Measurements from ENCODE around the gene PTPRCAP.
A peak's percentile ranks its signal among the peaks of the same experiment; 100 is the strongest.

The PTPRCAP gene

GRCh38 chr11:67484847-67485311 lies 47.4 kb upstream of the PTPRCAP start:
- no peak overlapping the region for H3K4me2 ChIP-seq (ENCODE audit: low read depth, low read length)
- peaks cover 20% of the 10 kb centered on the region for H3K4me1 ChIP-seq (ENCODE audit: low read length)
- no peak overlapping the region for H3K27ac ChIP-seq (ENCODE audit: low read length)

GRCh38 chr11:67483831-67484665 lies 46.6 kb upstream of the PTPRCAP start:
- H3K4me2 ChIP-seq (ENCODE audit: low read depth, low read length) = peak overlapping the region; percentile 56; the same call in 1 of the 2 replicates
- TF ChIP-seq CTCF (IDR thresholded peaks at IDR 0.05; ENCODE audit: low read length) (no peak), EZH2 (optimal IDR thresholded peaks at IDR 0.05; ENCODE audit: low read depth, low read length) (no peak), EZH2phosphoT487 (IDR thresholded peaks at IDR 0.05; ENCODE audit: low read length) (no peak)
- no peak overlapping the region for H3K4me3 ChIP-seq (ENCODE audit: low read length)
- H3K9me2 ChIP-seq (replicated peaks; ENCODE audit: insufficient read depth, low read length) = no peaks in the 10 kb centered on the region
- H3K79me2 ChIP-seq (ENCODE audit: low read length) = peaks cover 26% of the 10 kb centered on the region
- no peaks in the 10 kb centered on the region for H3F3A ChIP-seq (ENCODE audit: insufficient read depth, low read length)
- H4K20me1 ChIP-seq (ENCODE audit: insufficient read depth, low read length) = no peaks in the 10 kb centered on the region
- H3K9me3 ChIP-seq (replicated peaks; ENCODE audit: insufficient read depth, low read length) = no peaks in the 10 kb centered on the region
- no peak overlapping the region for H3K9ac ChIP-seq (ENCODE audit: low read length)
- no peak overlapping the region for H3K27ac ChIP-seq (ENCODE audit: low read length)
- no peaks in the 10 kb centered on the region for H3K36me3 ChIP-seq (replicated peaks; ENCODE audit: insufficient read depth, low read length)
- DNase-seq = no peak
- H3K4me1 ChIP-seq (ENCODE audit: low read length) = peaks cover 20% of the 10 kb centered on the region
- H2AFZ ChIP-seq (ENCODE audit: low read length) = no peak overlapping the region
- H3K27me3 ChIP-seq (replicated peaks; ENCODE audit: insufficient read depth, low read length) = peaks cover 13% of the 10 kb centered on the region

More at GRCh38 chr11:67484847-67485311, 47.4 kb upstream of the PTPRCAP start:
- Histone ChIP-seq H2AFZ (ENCODE audit: low read length) (no peak overlapping the region), H3K79me2 (ENCODE audit: low read length) (peaks cover 26% of the 10 kb centered on the region), H3K9me2 (replicated peaks; ENCODE audit: insufficient read depth, low read length) (no peaks in the 10 kb centered on the region), H4K20me1 (ENCODE audit: insufficient read depth, low read length) (no peaks in the 10 kb centered on the region), H3K9ac (ENCODE audit: low read length) (no peak overlapping the region), H3F3A (ENCODE audit: insufficient read depth, low read length) (no peaks in the 10 kb centered on the region), H3K36me3 (replicated peaks; ENCODE audit: insufficient read depth, low read length) (no peaks in the 10 kb centered on the region), H3K9me3 (replicated peaks; ENCODE audit: insufficient read depth, low read length) (no peaks in the 10 kb centered on the region), H3K27me3 (replicated peaks; ENCODE audit: insufficient read depth, low read length) (peaks cover 5% of the 10 kb centered on the region), H3K4me3 (ENCODE audit: low read length) (no peak overlapping the region)
- TF ChIP-seq CTCF (IDR thresholded peaks at IDR 0.05; ENCODE audit: low read length) (no peak), EZH2 (optimal IDR thresholded peaks at IDR 0.05; ENCODE audit: low read depth, low read length) (no peak), EZH2phosphoT487 (IDR thresholded peaks at IDR 0.05; ENCODE audit: low read length) (no peak)
- no peak for DNase-seq

- peak within 1 kb of the TSS; percentile 67 for H3K4me3 ChIP-seq (ENCODE audit: low read length)
- H3F3A ChIP-seq (ENCODE audit: insufficient read depth, low read length) = no peaks in the 10 kb centered on the region
- H2AFZ ChIP-seq (ENCODE audit: low read length) = peak within 1 kb of the TSS; percentile 90
- no peaks in the 10 kb centered on the region for H3K9me3 ChIP-seq (replicated peaks; ENCODE audit: insufficient read depth, low read length)
- H3K79me2 ChIP-seq (ENCODE audit: low read length) = peaks cover 26% of the 10 kb centered on the region
- no peaks in the 10 kb centered on the region for H3K9me2 ChIP-seq (replicated peaks; ENCODE audit: insufficient read depth, low read length)
- H3K4me2 ChIP-seq (ENCODE audit: low read depth, low read length) = peak within 1 kb of the TSS; percentile 56
- peaks cover 21% of the 10 kb centered on the region for H3K27me3 ChIP-seq (replicated peaks; ENCODE audit: insufficient read depth, low read length)
- no peaks in the 10 kb centered on the region for H4K20me1 ChIP-seq (ENCODE audit: insufficient read depth, low read length)
- TF ChIP-seq CTCF (IDR thresholded peaks at IDR 0.05; ENCODE audit: low read length) (no peak), EZH2phosphoT487 (IDR thresholded peaks at IDR 0.05; ENCODE audit: low read length) (no peak), EZH2 (optimal IDR thresholded peaks at IDR 0.05; ENCODE audit: low read depth, low read length) (no peak)
- peak within 1 kb of the TSS; percentile 38; the same call in 1 of the 2 replicates for H3K27ac ChIP-seq (ENCODE audit: low read length)
- peaks cover 20% of the 10 kb centered on the region for H3K4me1 ChIP-seq (ENCODE audit: low read length)
- peak within 1 kb of the TSS; percentile 55 for H3K9ac ChIP-seq (ENCODE audit: low read length)
- peak; percentile 99 for DNase-seq
- no peaks in the 10 kb centered on the region for H3K36me3 ChIP-seq (replicated peaks; ENCODE audit: insufficient read depth, low read length)
These were observed 45.6 kb upstream of the PTPRCAP start, which contains the start of gene AIP for GRCh38 chr11:67482827-67483798. TSS of gene AIP (plus strand) at chr11:67483026. CDS start at chr11:67483159, 133 bp downstream.

Data from MM.1S (cell line).